Fibroblast of lung (primary cell): Measurements from ENCODE around the gene IGF1R.

ENCODE experiments used
- CTCF ChIP-seq, 2 donors: IDR thresholded peaks in 1 of 2; conservative IDR thresholded peaks in 1 of 2; 1 replicate in 1 of 2; 2 replicates in 1 of 2; pipeline ENCODE4 v1.5.1; 2011 to 2012; ENCODE audit warnings: low read length in 2 of 2, control low read depth in 1 of 2, inconsistent platforms in 1 of 2, low read depth in 1 of 2, mild to moderate bottlenecking in 1 of 2
- EZH2 ChIP-seq: IDR thresholded peaks from 2 replicates; pipeline ENCODE4 v1.5.1; 2012; ENCODE audit warnings: low read length, control low read depth, mild to moderate bottlenecking; ENCODE audit errors: missing control alignments

GRCh38 chr15:98997312-98997711 lies 349.0 kb downstream of the IGF1R start:
- no peak for TF ChIP-seq CTCF (conservative IDR thresholded peaks at IDR 0.05 in 1 of 2, IDR thresholded peaks at IDR 0.05 in 1 of 2; ENCODE audit: low read depth in 1 of 2, low read length in 2 of 2)
- no peak for TF ChIP-seq EZH2
